Iris pigment epithelial cell (primary cell): Measurements from ENCODE around the gene FBXL7.

Experiments used
- DNase-seq: peaks from one replicate; pipeline ENCODE4 v3.0.0-alpha.2; 2011; ENCODE audit warnings: low read depth

Gene FBXL7

GRCh38 chr5:15501091-15501791, 1.3 kb downstream of the FBXL7 start:
- peak; percentile 88 for DNase-seq

DNA sequence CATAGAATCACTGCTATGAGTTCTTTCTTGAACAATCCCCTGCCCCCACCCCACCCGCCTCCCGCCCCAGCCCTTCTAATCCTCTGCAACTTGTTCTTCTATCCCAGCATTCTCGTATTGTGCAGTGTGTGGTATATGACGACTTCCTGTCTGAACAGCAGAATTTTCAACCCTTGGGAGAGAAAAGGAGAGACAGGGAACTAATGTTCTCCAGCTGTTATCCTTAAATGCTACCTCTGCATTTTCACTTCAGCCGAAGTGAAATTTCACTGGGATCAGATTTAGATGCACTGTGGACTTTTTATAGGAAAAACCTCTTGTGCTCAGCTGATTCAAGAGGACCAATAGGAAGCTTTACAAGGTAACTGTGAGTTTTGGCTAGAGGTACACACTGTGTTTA, 2.2 kb downstream of the FBXL7 start:
- DNase-seq: peak; percentile 65

GRCh38 chr5:15506146-15506545, 6.2 kb downstream of the FBXL7 start:
- DNase-seq: no peak

DNA sequence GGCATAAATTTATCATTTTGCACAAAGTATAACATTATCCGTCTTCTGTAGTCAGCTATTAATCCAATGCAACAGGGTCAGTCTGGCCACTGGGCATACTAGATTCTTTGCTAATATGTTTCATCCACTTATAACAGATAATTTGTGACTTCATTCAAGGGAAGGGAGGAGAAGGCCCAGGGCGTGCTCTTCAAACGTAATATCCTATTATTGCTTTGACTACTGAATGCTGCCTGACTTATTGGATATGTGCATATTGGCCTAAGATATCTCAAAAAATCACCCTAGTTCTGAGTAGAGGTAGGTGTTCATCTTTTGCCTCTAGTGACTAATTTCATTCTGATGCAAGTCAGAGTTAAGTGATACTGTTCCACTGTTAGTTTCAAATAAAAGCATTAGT, 6.9 kb downstream of the FBXL7 start:
- DNase-seq: no peak

DNA sequence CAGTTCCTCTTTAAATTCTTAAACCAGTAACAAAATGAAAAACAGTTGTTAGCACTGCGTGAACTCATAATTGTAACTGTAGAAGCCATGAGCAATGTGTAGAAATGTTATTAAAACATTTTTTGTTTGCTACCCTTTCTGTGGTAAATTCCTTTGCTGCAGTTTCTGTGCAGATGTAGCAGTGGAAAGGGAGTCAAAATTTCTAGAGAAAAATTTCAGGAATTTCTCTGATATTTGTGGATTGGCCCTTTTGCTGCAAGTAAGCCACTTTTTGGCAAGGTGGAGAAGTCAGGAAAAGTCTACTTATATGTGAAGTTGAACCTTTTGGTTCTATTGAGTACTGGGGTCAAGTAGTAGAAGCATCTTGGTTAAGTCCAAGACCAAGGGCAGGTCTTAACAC, 10.1 kb downstream of the FBXL7 start:
- DNase-seq: peak; percentile 29

DNA sequence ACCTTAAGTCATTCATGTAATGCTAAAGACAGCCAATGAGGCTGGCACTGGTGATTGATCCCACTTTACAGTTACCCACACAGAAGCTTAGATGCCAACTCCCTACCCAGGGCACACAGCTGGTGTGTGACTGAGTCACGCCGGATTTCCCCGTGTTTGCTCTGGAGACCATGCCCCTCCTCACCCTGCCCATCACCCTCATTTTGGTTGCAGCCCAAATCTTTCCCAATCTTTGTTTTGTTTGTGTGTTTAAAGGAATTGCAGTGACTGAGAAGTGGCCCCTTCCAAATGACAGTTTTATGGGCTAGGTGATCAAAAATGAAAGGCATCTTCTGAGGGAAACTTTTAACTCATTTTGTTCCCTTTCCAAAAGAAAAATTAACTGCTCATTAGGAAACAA, 10.9 kb downstream of the FBXL7 start:
- no peak for DNase-seq

DNA sequence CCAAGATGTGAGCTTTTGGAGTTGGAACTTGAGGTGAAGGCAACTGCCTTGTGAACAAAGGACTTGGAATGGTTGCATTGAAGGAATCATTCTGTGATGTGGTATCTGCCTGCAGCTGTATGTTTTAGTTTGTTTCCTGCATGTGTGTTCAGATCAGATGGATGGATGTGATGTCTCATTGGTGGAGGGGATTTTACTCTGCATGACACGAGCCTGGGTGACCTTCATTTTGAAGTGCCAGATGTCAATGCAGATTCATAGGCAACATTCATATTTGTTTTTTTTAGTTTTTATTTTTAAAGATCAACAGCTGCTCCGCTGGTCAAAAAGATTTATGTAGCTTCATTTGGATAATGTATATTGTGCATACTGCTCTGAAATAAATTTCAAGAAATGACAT, 13.5 kb downstream of the FBXL7 start:
- DNase-seq: no peak

GRCh38 chr5:15513911-15514310, 13.9 kb downstream of the FBXL7 start:
- DNase-seq: no peak

DNA sequence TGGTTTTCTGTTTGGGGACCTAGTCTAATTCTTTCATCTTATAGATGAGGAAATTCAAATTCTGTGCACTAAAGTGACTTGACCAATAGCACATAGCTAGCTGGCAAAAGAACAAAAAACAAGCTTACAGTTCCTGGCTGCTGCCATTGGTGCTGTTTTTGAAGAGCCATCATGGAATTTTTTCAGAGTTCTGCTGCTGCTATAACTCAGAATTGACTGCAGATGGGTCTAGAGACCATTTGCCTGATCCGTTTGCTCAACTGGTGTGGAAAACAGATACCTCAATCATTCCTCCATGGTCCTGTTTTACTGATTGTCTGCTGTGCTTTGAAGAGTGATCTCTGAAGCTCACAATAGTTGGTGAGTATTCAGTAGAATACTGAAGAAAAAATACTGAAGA, 15.2 kb downstream of the FBXL7 start:
- no peak for DNase-seq

DNA sequence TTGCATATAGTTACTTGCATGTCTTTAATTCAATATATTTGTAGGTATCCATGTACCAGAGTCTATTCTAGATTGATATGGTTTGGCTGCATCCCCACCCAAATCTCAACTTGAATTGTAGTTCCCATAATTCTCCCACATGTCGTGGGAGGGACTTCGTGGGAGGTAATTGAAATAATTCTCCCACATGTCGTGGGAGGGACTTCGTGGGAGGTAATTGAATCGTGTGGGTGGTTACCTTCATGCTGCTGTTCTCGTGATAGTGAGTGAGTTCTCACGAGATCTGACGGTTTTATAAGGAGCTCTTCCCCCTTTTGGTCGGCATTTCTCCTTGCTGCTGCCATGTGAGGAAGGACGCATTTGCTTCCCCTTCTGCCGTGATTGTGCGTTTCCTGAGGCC, 16.5 kb downstream of the FBXL7 start:
- no peak for DNase-seq

DNA sequence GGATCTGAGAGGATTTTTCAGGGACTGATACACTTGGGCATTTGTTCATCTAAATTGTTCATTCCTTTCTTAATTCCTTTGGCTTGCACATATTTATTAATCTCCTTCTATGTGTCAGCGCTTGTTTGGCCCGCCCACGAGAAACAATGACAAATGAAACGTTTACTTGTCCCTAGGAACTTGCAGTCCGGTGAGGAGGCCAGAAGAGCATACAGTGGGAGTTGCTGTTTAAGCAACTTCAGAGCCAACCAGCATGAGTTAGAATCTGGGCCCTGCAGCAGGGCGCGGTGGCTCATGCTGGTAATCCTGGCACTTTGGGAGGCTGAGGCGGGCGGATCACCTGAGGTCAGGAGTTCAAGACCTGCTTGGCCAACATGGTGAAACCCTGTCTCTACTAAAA, 18.8 kb downstream of the FBXL7 start:
- no peak for DNase-seq

GRCh38 chr5:15520856-15521255, 20.9 kb downstream of the FBXL7 start:
- no peak for DNase-seq

DNA sequence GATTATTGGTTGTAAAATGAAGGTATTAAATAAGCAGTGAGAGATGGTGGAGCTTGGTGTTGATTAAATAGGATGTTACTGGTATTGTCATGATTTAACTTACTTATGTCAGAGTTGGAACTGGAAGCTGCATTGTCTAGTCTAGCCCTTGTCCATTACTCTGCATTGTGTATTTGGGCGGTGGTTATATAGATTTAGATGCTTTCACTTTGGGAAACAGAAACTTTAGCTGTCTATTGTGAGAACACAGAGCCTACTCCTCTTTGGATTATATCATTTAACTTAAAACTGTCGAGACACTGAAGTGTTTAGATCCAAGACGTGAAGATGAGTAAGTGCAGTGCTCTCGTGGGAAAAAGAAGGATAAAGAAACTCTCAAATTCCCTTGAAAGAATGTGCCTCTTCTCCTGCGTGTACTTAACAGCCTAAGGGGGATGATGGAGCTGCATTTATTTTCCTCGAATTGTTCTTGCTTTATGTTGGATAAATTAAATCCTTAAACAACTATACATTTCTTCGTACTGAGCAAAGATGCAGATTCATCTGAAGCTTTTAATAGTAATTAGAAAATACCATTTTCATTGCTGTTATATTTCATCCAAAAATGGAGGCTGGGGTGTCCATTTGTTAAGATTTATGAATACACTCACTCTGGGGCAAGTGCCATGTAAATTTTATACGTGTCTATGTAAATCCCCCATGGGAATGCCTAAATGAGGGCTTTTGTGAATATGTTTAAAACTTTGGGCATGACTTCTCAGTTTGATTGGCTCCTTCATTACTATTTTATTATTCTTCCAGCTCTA, 21.6 kb downstream of the FBXL7 start:
- peak; percentile 55 for DNase-seq

- no peak for DNase-seq
These were observed 22.2 kb downstream of the FBXL7 start for GRCh38 chr5:15522187-15522520.

GRCh38 chr5:15524712-15525111, 24.7 kb downstream of the FBXL7 start:
- no peak for DNase-seq

GRCh38 chr5:15525703-15526275, 25.8 kb downstream of the FBXL7 start:
- peak; percentile 71 for DNase-seq

DNA sequence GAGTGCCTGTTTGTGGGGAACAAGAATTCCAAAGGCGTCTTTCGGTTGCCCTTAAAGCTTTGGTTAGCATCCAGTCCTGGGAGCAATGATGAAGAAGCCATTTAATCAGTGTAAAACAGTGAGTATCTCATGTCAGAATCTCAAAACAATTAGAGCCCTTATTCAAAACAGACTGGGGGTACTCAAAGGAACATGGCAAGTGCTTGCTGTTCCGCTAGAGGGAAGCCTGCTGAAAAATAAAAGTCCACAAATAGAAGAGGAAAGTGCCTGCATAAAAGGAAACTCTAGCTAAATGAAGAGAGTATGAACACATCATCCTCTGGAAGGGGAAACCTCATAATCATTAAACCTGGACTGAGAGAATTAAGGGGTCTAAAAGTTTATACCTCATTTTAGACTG, 26.4 kb downstream of the FBXL7 start:
- no peak for DNase-seq

DNA sequence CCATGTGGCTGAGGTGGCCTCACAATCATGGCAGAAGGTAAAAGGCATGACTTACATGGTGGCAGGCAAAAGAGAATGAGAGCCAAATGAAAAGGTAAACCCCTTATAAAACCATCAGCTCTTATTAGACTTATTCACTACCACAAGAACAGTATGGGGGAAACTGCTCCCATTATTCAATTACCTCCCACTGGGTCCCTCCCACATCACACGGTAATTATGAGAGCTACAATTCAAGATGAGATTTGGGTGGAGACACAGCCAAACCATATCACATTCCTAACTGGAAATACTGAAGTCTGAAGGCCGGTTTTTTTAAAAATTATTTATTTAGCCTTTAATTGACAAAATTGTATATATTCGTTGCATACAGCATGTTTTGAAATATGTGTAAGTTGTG, 28.5 kb downstream of the FBXL7 start:
- DNase-seq: no peak

DNA sequence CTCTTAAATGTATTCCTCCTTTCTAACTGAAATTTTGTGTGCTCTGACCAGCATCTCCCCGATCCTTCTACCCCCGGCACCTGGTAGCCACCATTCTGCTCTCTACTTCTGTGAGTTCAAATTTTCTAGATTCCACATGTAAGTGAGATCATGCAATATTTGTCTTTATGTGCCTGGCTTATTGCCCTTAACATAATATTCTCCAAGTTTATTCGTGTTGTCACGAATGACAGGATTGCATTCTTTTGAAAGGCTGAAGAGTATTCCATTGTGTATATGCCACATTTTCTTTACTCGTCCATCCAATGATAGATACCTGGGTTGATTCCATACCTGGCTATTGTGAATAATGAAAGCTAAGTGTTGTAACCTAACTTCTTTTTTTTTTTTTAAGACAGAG, 29.0 kb downstream of the FBXL7 start:
- no peak for DNase-seq

GRCh38 chr5:15529821-15530220, 29.8 kb downstream of the FBXL7 start:
- peak; percentile 46 for DNase-seq

DNA sequence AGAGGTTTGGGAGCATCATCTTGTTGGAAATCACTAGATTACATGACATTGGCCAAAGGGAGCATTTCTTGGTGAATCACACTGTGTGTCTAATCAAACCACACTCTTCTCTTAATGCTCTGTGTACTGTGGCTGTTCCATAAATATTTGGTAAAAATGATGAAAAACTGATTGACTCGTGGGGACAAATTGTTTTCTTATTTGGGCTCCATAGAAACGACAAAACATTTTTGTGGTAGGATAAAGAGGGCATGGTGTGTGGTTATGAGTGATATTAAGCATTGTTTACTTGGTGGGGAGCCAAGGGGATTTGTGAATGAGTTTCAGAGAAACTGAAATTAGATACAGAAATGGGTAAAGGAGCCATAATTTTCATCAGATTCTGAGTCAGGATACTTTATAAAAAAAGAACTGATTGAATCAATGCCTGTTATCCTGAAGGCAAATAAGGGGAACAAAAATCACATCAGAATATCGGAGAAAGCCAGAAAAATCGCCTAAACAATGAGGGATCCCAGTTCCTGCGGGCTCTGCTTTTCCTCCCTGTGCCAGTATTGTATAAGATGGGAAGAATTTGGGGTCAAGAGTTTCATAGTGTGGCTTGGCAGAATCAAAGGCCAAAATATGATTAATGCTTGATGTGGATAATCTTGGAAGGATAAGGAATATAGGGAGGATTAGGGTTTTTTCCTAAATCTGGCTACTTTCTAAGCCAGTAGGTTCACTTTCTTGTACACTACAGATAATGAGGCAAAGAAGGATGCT, 33.3 kb downstream of the FBXL7 start:
- DNase-seq: peak; percentile 81

- DNase-seq: no peak
These were observed 36.0 kb downstream of the FBXL7 start for GRCh38 chr5:15535938-15536337.

- no peak for DNase-seq
These were observed 38.5 kb downstream of the FBXL7 start for GRCh38 chr5:15538516-15538915.
